Effector memory CD8-positive, alpha-beta T cell (primary cell): Measurements from ENCODE around the gene ALDH1L1.

Source experiments
- ATAC-seq: fragments of 150-1000 bp; cut with Tn5 transposase; replicated peaks from 2 replicates; pipeline ENCODE4 v1.10.0; 2021; ENCODE audit warnings: mild to moderate bottlenecking, moderate library complexity
- DNase-seq, 3 experiments: peaks; one replicate each; pipeline ENCODE4 v3.0.0; 2021
- H3K27ac Mint-ChIP-seq, 2 donors: one replicate each; pipeline ENCODE4 v1.8.0; 2022; ENCODE audit warnings: mild to moderate bottlenecking in 2 of 2, mixed read lengths in 2 of 2, moderate library complexity in 2 of 2
- H3K27me3 Mint-ChIP-seq, 2 donors: one replicate each; pipeline ENCODE4 v1.8.0; 2022; ENCODE audit warnings: mixed read lengths in 2 of 2
- H3K36me3 Mint-ChIP-seq: one replicate; pipeline ENCODE4 v1.8.0; 2022; ENCODE audit warnings: mild to moderate bottlenecking, moderate library complexity, mixed read lengths; ENCODE audit not compliant: insufficient read depth
- H3K4me1 Mint-ChIP-seq, 2 donors: one replicate each; pipeline ENCODE4 v1.8.0; 2022; ENCODE audit warnings: low read depth in 2 of 2, mixed read lengths in 2 of 2
- H3K4me3 Mint-ChIP-seq, 2 donors: one replicate each; pipeline ENCODE4 v1.8.0; 2022; ENCODE audit warnings: mild to moderate bottlenecking in 2 of 2, mixed read lengths in 2 of 2, moderate library complexity in 2 of 2
- H3K9me3 Mint-ChIP-seq, 2 donors: one replicate each; pipeline ENCODE4 v1.8.0; 2022; ENCODE audit warnings: mixed read lengths in 2 of 2

The ALDH1L1 gene

DNA sequence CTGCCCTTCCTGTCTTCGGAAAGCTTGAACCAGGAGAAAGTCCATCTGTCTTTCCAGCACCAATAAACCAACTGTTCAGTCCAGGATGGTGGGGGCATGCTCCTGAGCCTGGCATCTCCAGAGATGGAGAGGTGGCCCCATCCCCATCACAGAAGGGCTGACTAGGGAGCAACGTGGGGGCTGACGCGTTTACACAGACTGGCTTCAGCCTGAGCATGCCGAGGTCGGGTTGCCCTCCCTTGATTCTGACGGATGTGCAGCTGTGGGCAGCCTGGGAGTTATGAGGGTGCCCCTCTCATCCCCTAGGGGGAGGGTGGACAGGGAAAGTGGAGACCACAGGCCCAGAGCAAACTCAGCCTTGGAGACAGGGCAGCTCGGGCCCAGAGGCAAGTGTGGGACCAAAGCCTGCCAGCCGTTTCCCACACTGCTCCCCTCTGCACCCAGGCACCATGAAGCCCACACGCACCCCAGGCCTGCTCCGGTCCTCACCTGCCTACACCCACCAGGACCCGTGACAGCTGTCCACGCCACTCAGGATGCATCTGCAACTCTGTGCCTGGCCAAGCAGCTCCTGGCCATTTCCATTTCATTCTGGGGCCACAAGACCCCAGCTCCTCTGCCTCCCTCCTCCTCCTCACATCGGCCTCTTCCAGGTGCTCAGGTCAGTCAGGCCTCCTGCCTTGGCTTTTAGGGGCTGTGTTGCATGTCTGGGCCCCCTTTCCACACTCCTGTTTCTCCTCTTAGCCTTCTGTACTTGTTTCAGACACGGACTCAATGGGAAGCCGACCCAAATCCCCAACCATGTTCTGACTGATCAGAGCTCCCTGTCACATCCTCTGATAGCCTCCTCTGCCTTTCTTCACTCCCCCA, 48.3 kb downstream of the ALDH1L1 start:
- Mint-ChIP-seq H3K27me3 (peaks cover 30 to 81% of the 10 kb centered on the region in 2 donors), H3K9me3 (no peaks in the 10 kb centered on the region), H3K36me3 (no peaks in the 10 kb centered on the region), H3K4me1 (peaks cover 0 to 2% of the 10 kb centered on the region in 2 donors), H3K4me3 (no peak overlapping the region), H3K27ac (no peak overlapping the region)
- DNase-seq (no peak), ATAC-seq (no peak)

DNA sequence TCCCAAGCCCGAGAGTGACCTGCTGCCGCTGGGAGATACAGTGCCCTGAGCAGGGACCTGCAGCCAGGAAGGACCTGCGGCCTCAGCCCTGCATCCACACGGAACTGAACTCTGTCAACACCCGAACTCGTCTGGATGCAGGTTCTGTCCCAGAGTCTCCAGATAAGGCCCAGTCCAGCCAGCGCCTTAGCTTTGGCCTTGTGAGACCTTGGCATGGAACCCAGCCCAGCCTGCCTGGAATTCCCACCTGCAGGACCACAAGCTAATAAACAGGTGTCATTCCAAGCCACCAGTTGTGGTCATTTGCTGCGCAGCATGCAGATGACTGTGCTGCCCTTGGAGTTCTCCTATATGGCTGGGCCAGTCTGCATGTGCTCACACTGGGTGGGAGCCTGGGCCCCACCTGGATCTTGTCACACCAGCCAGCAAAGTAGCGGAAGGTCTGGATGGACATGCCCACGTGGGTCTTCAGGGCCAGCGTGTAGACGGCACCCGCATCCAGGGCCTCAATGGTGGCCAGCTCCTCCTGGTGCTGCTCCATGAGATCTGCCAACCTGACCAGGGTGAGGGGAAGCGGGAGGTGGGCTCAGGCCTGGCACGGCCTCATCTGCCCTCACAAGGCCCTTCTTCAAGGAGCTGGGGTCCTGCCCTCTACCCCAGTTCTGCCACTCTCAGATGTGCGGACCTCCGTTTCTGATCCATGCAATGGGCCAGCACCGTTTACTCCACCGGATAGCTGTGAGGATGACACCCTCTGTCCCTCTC, 49.2 kb downstream of the ALDH1L1 start:
- peaks cover 0 to 2% of the 10 kb centered on the region in 2 donors for H3K4me1 Mint-ChIP-seq
- no peak for DNase-seq
- no peak for ATAC-seq
- no peaks in the 10 kb centered on the region for H3K9me3 Mint-ChIP-seq
- H3K27me3 Mint-ChIP-seq: peaks cover 33 to 81% of the 10 kb centered on the region in 2 donors
- H3K36me3 Mint-ChIP-seq: no peaks in the 10 kb centered on the region
- no peak overlapping the region for H3K27ac Mint-ChIP-seq
- no peak overlapping the region for H3K4me3 Mint-ChIP-seq

DNA sequence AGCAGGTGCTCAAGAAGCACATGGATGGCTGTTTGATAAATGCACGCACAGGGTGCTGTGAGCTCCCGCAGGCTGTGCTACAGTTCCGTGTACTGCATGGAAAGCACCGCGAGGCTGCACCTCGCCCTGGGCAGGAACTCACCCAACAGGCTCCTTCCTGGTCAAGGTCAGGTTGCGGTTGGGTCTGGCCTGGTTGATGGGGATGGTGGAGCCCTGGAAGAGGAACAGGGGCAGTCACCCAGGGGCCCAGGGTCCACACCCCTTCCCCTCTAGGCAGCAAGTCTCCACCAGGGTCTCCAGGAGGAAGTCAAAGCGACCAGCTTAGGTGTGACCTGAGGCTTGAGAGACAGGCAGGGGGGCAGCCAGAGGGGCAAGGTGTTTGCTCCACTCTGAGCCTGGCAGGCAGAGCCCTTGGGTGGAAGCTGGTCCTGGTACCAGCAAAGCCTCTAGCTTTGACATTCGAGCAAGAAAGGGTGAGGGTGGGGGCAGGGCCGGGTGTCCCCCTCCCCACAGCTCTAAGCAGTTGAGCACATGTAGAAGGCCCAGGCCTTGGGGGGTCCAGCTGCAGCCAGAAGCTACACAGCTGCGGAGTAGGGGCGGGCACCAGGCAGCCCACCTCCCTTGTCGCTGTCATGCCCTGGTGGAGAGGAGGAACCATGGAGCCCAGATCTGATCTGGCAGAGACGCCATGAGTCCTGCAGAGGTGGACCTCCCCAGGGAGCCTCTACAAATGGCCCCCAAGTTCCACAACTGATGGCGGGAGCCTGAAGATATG, 50.1 kb downstream of the ALDH1L1 start:
- peaks cover 37 to 81% of the 10 kb centered on the region in 2 donors for H3K27me3 Mint-ChIP-seq
- ATAC-seq: no peak
- DNase-seq: no peak
- no peak overlapping the region for H3K4me3 Mint-ChIP-seq
- H3K4me1 Mint-ChIP-seq: peaks cover 0 to 2% of the 10 kb centered on the region in 2 donors
- H3K36me3 Mint-ChIP-seq: no peaks in the 10 kb centered on the region
- H3K27ac Mint-ChIP-seq: no peak overlapping the region
- H3K9me3 Mint-ChIP-seq: no peaks in the 10 kb centered on the region

DNA sequence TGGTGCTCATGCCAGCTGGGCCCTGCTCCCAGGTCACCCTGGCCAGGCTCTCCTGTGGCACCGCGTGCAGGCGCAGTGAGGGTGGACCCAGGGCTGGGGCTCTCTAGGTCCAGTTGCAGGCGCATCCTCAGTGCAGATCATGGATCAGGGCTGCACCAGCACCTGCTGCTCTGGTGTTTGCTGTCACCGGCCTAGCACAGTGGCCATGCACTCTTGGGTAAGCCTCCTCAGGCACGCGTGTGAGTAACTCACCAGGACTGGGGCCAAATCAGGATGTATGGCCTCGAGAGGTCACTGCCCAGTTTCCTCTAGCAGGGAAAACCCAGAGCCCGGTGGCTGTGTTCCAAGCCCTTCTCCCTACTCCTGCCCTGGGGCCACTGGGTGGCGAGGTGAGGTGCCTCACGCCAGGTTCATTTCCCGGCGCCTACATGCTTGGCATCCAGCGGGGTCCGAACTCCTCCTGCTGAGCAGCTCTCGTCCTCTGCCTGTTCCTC, 50.9 kb downstream of the ALDH1L1 start:
- DNase-seq (no peak), ATAC-seq (no peak)
- Mint-ChIP-seq H3K27ac (no peak overlapping the region), H3K36me3 (no peaks in the 10 kb centered on the region), H3K27me3 (peaks cover 37 to 74% of the 10 kb centered on the region in 2 donors), H3K4me1 (peaks cover 0 to under 1% of the 10 kb centered on the region in 2 donors), H3K4me3 (no peak overlapping the region), H3K9me3 (no peaks in the 10 kb centered on the region)

DNA sequence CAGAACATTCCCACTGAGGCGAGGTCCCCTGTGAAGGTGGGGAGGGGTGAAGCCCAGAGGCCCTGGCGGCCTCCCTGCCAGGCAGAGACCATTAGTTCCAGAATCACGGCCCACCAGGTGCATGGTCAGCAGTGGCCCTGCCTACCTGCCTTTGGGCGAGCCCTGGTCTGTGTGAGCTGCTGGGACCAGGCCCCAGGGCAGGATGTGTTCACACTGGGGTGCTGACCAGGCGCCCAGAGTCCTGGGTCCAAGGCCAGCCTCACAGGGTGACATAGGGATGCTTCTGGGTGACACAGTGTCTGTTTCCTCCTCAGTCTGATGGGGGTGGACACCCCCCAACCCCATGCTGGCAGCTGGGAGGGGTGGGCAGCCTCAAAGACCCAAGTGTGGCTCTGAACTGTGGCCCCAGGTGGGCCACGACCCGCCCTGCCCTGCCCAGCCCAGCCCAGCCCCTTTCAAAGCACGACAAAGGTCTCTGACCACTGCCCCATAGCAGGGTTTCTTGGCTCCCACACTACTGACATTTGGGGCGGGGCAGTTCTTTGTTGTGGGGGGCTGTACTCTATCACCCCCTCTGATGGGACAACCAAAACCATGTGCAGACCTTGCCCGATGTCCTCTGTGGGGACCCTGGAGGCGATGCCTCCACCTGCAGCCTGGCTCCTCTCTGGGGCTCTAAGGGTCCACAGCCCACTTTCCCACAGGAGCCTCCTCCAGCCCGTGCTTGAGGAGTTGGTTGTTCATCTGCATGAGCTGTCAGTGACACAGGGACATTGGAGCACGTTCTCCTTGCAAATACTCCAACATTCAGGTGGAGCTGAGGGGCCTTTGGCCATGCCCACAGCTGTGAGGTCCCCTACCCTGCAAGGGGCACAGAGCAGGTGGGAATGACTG, 51.6 kb downstream of the ALDH1L1 start:
- no peak overlapping the region for H3K4me3 Mint-ChIP-seq
- DNase-seq: no peak
- no peaks in the 10 kb centered on the region for H3K4me1 Mint-ChIP-seq
- ATAC-seq: no peak
- peaks cover 33 to 67% of the 10 kb centered on the region in 2 donors for H3K27me3 Mint-ChIP-seq
- H3K36me3 Mint-ChIP-seq: no peaks in the 10 kb centered on the region
- no peaks in the 10 kb centered on the region for H3K9me3 Mint-ChIP-seq
- no peak overlapping the region for H3K27ac Mint-ChIP-seq

DNA sequence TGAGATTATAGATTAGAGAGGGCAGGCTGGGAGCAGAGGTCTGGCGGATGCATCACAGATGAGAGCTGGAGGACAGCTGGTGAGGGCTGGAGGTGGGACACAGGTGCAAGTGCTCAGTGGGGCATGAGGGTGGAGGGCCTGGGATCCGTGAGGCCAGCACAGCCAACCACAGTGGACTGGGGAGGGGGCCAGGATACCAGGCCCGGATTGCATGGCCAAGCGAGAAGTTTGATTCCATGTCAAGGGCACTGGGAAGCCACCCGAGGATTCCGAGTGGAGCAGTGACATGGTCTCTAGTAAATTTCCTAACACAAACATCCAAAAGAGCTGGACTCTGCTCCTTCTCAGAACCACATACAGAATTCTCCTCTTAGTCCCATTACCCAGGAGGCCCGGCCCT, 52.5 kb downstream of the ALDH1L1 start:
- Mint-ChIP-seq H3K27ac (no peak overlapping the region), H3K36me3 (no peaks in the 10 kb centered on the region), H3K4me3 (no peak overlapping the region), H3K9me3 (no peaks in the 10 kb centered on the region), H3K4me1 (no peaks in the 10 kb centered on the region), H3K27me3 (peaks cover 26 to 58% of the 10 kb centered on the region in 2 donors)
- DNase-seq (no peak), ATAC-seq (no peak)

DNA sequence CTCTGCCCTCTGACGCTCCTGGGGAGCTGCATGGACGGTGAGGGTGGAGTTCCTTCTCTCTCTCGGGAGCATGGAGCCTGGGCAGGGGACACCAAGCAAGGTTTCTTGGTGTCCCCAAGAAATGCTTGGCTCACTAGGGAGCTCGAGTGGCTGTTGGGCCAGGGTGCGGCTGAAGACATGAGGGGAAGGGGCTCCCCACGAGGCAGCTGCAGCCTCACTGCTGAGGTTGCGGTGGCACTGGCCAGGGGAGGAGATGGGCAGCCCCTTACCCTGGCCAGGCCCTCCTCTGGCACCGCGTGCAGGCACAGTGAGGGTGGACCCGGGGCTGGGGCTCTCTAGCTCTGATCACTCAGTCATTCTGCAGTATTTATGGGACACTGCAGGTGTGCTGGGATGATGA, 52.9 kb downstream of the ALDH1L1 start:
- H3K27me3 Mint-ChIP-seq: peaks cover 22 to 54% of the 10 kb centered on the region in 2 donors
- DNase-seq (no peak), ATAC-seq (no peak)
- H3K4me3 Mint-ChIP-seq: no peak overlapping the region
- no peaks in the 10 kb centered on the region for H3K9me3 Mint-ChIP-seq
- H3K27ac Mint-ChIP-seq: no peak overlapping the region
- no peaks in the 10 kb centered on the region for H3K36me3 Mint-ChIP-seq
- no peaks in the 10 kb centered on the region for H3K4me1 Mint-ChIP-seq

DNA sequence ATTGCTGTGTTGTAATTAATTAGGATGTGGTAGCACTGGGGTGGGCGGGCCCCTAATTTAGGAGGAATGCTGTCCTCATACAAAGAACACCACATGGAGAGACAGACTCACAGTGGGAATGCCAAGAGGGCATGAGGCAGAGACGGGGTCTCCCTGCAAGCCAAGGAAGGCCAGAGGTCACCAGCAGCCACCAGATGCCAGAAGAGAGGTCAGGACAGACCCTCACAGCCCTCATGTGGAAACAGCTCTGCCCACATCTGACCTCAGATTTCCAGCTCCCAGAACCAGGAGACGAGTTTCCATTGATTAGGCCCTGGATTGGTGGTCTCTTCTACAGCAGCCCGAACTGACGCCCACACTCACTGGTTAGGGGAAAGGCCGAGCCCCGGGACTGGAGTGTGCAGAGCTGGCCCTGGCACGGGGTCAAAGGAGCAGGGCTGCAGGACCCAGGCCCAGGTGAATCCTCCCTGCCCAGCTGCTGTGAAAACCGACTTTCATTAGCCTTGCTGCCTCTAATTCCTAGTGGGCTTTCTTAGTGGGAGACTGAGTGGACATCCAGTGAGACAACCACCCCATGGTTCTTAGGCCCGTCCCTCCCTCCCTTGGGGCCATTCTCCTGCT, 53.5 kb downstream of the ALDH1L1 start:
- no peak overlapping the region for H3K4me3 Mint-ChIP-seq
- no peaks in the 10 kb centered on the region for H3K36me3 Mint-ChIP-seq
- DNase-seq: no peak
- peaks cover 19 to 49% of the 10 kb centered on the region in 2 donors for H3K27me3 Mint-ChIP-seq
- ATAC-seq: no peak
- no peaks in the 10 kb centered on the region for H3K9me3 Mint-ChIP-seq
- no peak overlapping the region for H3K27ac Mint-ChIP-seq
- H3K4me1 Mint-ChIP-seq: no peaks in the 10 kb centered on the region

DNA sequence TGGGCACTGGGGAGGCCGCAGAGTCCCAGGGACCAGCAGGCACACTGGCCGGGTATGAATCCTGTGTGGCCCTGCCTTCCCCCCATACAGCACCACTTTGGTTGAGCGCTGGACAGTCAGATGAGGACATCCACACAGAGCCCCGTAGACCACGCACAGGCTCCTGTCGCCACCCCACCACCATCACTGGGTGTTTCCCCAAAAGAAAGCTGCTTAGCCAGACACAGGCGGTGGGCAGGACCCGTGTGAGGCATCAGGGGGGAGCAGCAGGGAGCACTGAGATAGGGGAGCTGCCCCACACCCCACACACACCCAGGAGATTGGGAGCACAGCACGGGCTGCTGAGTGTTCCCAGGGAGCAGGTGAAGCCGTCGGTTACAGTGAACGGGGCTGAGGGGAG, 54.1 kb downstream of the ALDH1L1 start:
- H3K4me1 Mint-ChIP-seq: no peaks in the 10 kb centered on the region
- ATAC-seq (no peak), DNase-seq (no peak)
- H3K4me3 Mint-ChIP-seq: no peak overlapping the region
- H3K27me3 Mint-ChIP-seq: peaks cover 13 to 42% of the 10 kb centered on the region in 2 donors
- no peaks in the 10 kb centered on the region for H3K36me3 Mint-ChIP-seq
- H3K9me3 Mint-ChIP-seq: no peaks in the 10 kb centered on the region
- H3K27ac Mint-ChIP-seq: no peak overlapping the region

DNA sequence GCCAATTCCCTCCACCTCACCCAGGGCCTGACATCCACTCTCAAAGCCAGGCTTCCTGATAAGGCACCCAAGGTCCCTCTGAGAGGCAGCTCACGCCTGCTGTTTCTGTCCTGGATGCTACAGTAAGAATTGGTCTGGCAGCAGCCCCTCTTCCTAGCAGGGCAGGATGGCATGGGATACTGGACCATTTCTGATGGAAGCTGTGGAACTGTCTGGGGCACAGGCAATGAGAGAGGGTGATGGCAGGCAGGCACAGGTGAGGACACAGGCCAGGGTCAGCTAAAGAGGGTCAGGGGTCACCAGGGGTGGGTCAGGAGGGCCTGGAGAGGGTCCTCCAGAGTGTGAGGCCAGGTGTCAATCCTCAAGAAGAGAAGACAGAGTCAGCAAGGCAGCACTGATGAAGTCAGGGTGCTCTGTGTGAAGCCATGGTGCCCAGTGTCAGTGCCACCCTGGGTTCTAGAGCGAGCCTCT, 54.6 kb downstream of the ALDH1L1 start:
- H3K4me3 Mint-ChIP-seq: no peak overlapping the region
- H3K4me1 Mint-ChIP-seq: no peaks in the 10 kb centered on the region
- H3K27me3 Mint-ChIP-seq: peaks cover 13 to 41% of the 10 kb centered on the region in 2 donors
- no peak overlapping the region for H3K27ac Mint-ChIP-seq
- no peak for DNase-seq
- ATAC-seq: no peak
- H3K9me3 Mint-ChIP-seq: no peaks in the 10 kb centered on the region
- H3K36me3 Mint-ChIP-seq: no peaks in the 10 kb centered on the region

DNA sequence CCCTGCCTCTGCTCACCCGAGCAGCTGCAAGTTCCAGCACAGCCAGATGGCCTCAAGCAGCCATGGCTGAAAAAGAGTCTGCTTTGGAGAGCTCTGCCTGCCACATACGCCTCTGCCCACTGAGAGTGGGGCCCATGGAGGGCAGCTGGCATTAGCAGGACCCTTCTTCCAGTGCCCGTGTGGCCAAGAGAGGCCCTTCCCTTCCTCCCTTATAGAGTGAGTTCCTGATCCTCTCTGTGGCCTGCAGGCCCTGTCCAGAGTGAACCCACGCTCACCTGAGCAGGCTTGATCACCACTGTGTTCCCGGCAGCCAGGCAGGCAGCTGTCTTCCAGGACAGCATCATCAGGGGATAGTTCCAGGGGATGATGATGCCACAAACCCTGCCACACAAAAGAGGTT, 55.0 kb downstream of the ALDH1L1 start:
- no peaks in the 10 kb centered on the region for H3K4me1 Mint-ChIP-seq
- no peak overlapping the region for H3K4me3 Mint-ChIP-seq
- H3K27me3 Mint-ChIP-seq: peaks cover 15 to 42% of the 10 kb centered on the region in 2 donors
- no peaks in the 10 kb centered on the region for H3K36me3 Mint-ChIP-seq
- DNase-seq (no peak), ATAC-seq (no peak)
- H3K9me3 Mint-ChIP-seq: no peaks in the 10 kb centered on the region
- no peak overlapping the region for H3K27ac Mint-ChIP-seq

DNA sequence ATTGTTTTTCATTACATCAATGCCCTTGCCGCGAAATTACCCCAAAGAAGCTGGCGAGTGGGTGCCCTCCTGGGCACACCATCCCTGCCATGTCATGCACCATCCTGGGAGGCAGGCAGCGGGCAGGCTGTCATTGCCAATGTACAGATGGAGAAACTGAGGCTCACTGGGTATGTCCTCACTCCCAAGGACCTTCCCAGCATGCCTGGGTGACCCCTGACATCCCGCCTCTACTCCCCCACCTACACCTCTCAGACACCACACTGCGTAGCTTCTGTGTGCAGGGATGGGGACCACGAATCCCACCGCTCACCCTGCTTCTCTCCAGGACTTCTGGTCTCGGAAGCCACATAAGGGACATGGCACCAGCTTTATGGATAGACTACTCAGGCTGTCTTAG, 55.5 kb downstream of the ALDH1L1 start:
- H3K36me3 Mint-ChIP-seq: no peaks in the 10 kb centered on the region
- no peaks in the 10 kb centered on the region for H3K4me1 Mint-ChIP-seq
- H3K27me3 Mint-ChIP-seq: peaks cover 19 to 42% of the 10 kb centered on the region in 2 donors
- no peak overlapping the region for H3K4me3 Mint-ChIP-seq
- ATAC-seq: no peak
- no peak for DNase-seq
- H3K27ac Mint-ChIP-seq: no peak overlapping the region
- H3K9me3 Mint-ChIP-seq: no peaks in the 10 kb centered on the region
